ENCODE results near the gene CDS1.
"Not testable (repeated sequence)": the region's sequence is repeated elsewhere in the genome, so short reads cannot be mapped to it uniquely, and the experiment has no call there.

The CDS1 gene

GRCh38 chr4:84651499-84651898, 68.6 kb downstream of the CDS1 start:
- Histone ChIP-seq H3K27me3 (ENCODE audit: control insufficient read depth, insufficient read depth, low read length) (no peaks in the 10 kb centered on the region), H3K36me3 (ENCODE audit: control insufficient read depth, insufficient read depth, low read length) (no peaks in the 10 kb centered on the region), H3K4me1 (ENCODE audit: control insufficient read depth, insufficient read depth, low read length) (no peaks in the 10 kb centered on the region), H3K9me3 (ENCODE audit: control insufficient read depth, low read length) (no peaks in the 10 kb centered on the region), H3K4me3 (ENCODE audit: low read length) (no peak overlapping the region), H3K9ac (ENCODE audit: low read length) (no peak overlapping the region)

GRCh38 chr4:84652478-84652877, 69.6 kb downstream of the CDS1 start:
- Histone ChIP-seq H3K27me3 (ENCODE audit: control insufficient read depth, insufficient read depth, low read length) (no peaks in the 10 kb centered on the region), H3K36me3 (ENCODE audit: control insufficient read depth, insufficient read depth, low read length) (no peaks in the 10 kb centered on the region), H3K4me1 (ENCODE audit: control insufficient read depth, insufficient read depth, low read length) (no peaks in the 10 kb centered on the region), H3K9ac (ENCODE audit: low read length) (no peak overlapping the region), H3K9me3 (ENCODE audit: control insufficient read depth, low read length) (no peaks in the 10 kb centered on the region), H3K4me3 (ENCODE audit: low read length) (no peak overlapping the region)

GRCh38 chr4:84660606-84661005, 77.7 kb downstream of the CDS1 start:
- Histone ChIP-seq H3K9me3 (ENCODE audit: control insufficient read depth, low read length) (no peaks in the 10 kb centered on the region), H3K4me1 (ENCODE audit: control insufficient read depth, insufficient read depth, low read length) (peaks cover 9% of the 10 kb centered on the region), H3K36me3 (ENCODE audit: control insufficient read depth, insufficient read depth, low read length) (no peaks in the 10 kb centered on the region), H3K27me3 (ENCODE audit: control insufficient read depth, insufficient read depth, low read length) (no peaks in the 10 kb centered on the region), H3K9ac (ENCODE audit: low read length) (no peak overlapping the region), H3K4me3 (ENCODE audit: low read length) (no peak overlapping the region)

GRCh38 chr4:84661191-84661939, 78.4 kb downstream of the CDS1 start:
- Histone ChIP-seq H3K27me3 (ENCODE audit: control insufficient read depth, insufficient read depth, low read length) (no peaks in the 10 kb centered on the region), H3K36me3 (ENCODE audit: control insufficient read depth, insufficient read depth, low read length) (no peaks in the 10 kb centered on the region), H3K9me3 (ENCODE audit: control insufficient read depth, low read length) (no peaks in the 10 kb centered on the region), H3K4me3 (ENCODE audit: low read length) (no peak overlapping the region), H3K9ac (ENCODE audit: low read length) (no peak overlapping the region), H3K4me1 (ENCODE audit: control insufficient read depth, insufficient read depth, low read length) (peaks cover 9% of the 10 kb centered on the region)

GRCh38 chr4:84664767-84665166, 81.8 kb downstream of the CDS1 start:
- H3K4me3 ChIP-seq (ENCODE audit: low read length); H3K27me3 ChIP-seq (ENCODE audit: control insufficient read depth, insufficient read depth, low read length); H3K4me1 ChIP-seq (ENCODE audit: control insufficient read depth, insufficient read depth, low read length); H3K9ac ChIP-seq (ENCODE audit: low read length); H3K36me3 ChIP-seq (ENCODE audit: control insufficient read depth, insufficient read depth, low read length); H3K9me3 ChIP-seq (ENCODE audit: control insufficient read depth, low read length): not testable (repeated sequence)

GRCh38 chr4:84666439-84666838, 83.5 kb downstream of the CDS1 start:
- Histone ChIP-seq H3K36me3 (ENCODE audit: control insufficient read depth, insufficient read depth, low read length) (no peaks in the 10 kb centered on the region), H3K4me1 (ENCODE audit: control insufficient read depth, insufficient read depth, low read length) (peaks cover 7% of the 10 kb centered on the region), H3K9ac (ENCODE audit: low read length) (no peak overlapping the region), H3K4me3 (ENCODE audit: low read length) (no peak overlapping the region), H3K9me3 (ENCODE audit: control insufficient read depth, low read length) (no peaks in the 10 kb centered on the region), H3K27me3 (ENCODE audit: control insufficient read depth, insufficient read depth, low read length) (no peaks in the 10 kb centered on the region)

GRCh38 chr4:84669201-84669600, 86.3 kb downstream of the CDS1 start:
- Histone ChIP-seq H3K9me3 (ENCODE audit: control insufficient read depth, low read length) (no peaks in the 10 kb centered on the region), H3K4me3 (ENCODE audit: low read length) (no peak overlapping the region), H3K27me3 (ENCODE audit: control insufficient read depth, insufficient read depth, low read length) (no peaks in the 10 kb centered on the region), H3K9ac (ENCODE audit: low read length) (no peak overlapping the region), H3K36me3 (ENCODE audit: control insufficient read depth, insufficient read depth, low read length) (no peaks in the 10 kb centered on the region), H3K4me1 (ENCODE audit: control insufficient read depth, insufficient read depth, low read length) (no peaks in the 10 kb centered on the region)

- no peaks in the 10 kb centered on the region for H3K36me3 ChIP-seq (ENCODE audit: control insufficient read depth, insufficient read depth, low read length)
- no peak overlapping the region for H3K9ac ChIP-seq (ENCODE audit: low read length)
- H3K9me3 ChIP-seq (ENCODE audit: control insufficient read depth, low read length): no peaks in the 10 kb centered on the region
- no peaks in the 10 kb centered on the region for H3K27me3 ChIP-seq (ENCODE audit: control insufficient read depth, insufficient read depth, low read length)
- no peak overlapping the region for H3K4me3 ChIP-seq (ENCODE audit: low read length)
- H3K4me1 ChIP-seq (ENCODE audit: control insufficient read depth, insufficient read depth, low read length): no peaks in the 10 kb centered on the region
These were observed 89.2 kb downstream of the CDS1 start for GRCh38 chr4:84672177-84672576.

- Histone ChIP-seq H3K36me3 (ENCODE audit: control insufficient read depth, insufficient read depth, low read length) (peaks cover 4% of the 10 kb centered on the region), H3K4me3 (ENCODE audit: low read length) (no peak overlapping the region), H3K9me3 (ENCODE audit: control insufficient read depth, low read length) (no peaks in the 10 kb centered on the region), H3K9ac (ENCODE audit: low read length) (no peak overlapping the region), H3K27me3 (ENCODE audit: control insufficient read depth, insufficient read depth, low read length) (no peaks in the 10 kb centered on the region), H3K4me1 (ENCODE audit: control insufficient read depth, insufficient read depth, low read length) (no peaks in the 10 kb centered on the region)
These were observed 90.7 kb downstream of the CDS1 start for GRCh38 chr4:84673475-84674240.

- Histone ChIP-seq H3K4me3 (ENCODE audit: low read length) (no peak overlapping the region), H3K9ac (ENCODE audit: low read length) (no peak overlapping the region), H3K9me3 (ENCODE audit: control insufficient read depth, low read length) (no peaks in the 10 kb centered on the region), H3K4me1 (ENCODE audit: control insufficient read depth, insufficient read depth, low read length) (peaks cover 4% of the 10 kb centered on the region), H3K27me3 (ENCODE audit: control insufficient read depth, insufficient read depth, low read length) (no peaks in the 10 kb centered on the region), H3K36me3 (ENCODE audit: control insufficient read depth, insufficient read depth, low read length) (peaks cover 4% of the 10 kb centered on the region)
These were observed 94.2 kb downstream of the CDS1 start for GRCh38 chr4:84677093-84677492.

GRCh38 chr4:84677995-84678394, 95.1 kb downstream of the CDS1 start:
- Histone ChIP-seq H3K36me3 (ENCODE audit: control insufficient read depth, insufficient read depth, low read length) (peaks cover 4% of the 10 kb centered on the region), H3K9me3 (ENCODE audit: control insufficient read depth, low read length) (no peaks in the 10 kb centered on the region), H3K9ac (ENCODE audit: low read length) (no peak overlapping the region), H3K4me1 (ENCODE audit: control insufficient read depth, insufficient read depth, low read length) (peaks cover 4% of the 10 kb centered on the region), H3K4me3 (ENCODE audit: low read length) (no peak overlapping the region), H3K27me3 (ENCODE audit: control insufficient read depth, insufficient read depth, low read length) (no peaks in the 10 kb centered on the region)

- Histone ChIP-seq H3K36me3 (ENCODE audit: control insufficient read depth, insufficient read depth, low read length) (peaks cover 4% of the 10 kb centered on the region), H3K4me1 (ENCODE audit: control insufficient read depth, insufficient read depth, low read length) (peaks cover 4% of the 10 kb centered on the region), H3K27me3 (ENCODE audit: control insufficient read depth, insufficient read depth, low read length) (no peaks in the 10 kb centered on the region), H3K9me3 (ENCODE audit: control insufficient read depth, low read length) (no peaks in the 10 kb centered on the region), H3K9ac (ENCODE audit: low read length) (no peak overlapping the region), H3K4me3 (ENCODE audit: low read length) (no peak overlapping the region)
These were observed 96.2 kb downstream of the CDS1 start for GRCh38 chr4:84678976-84679744.

Measured in mucosa of stomach (tissue), 1 donor.